Smooth muscle cell (in vitro differentiated cells): ENCODE results near the gene TPH2. TPM values are rescaled to one million over a fixed set of nuclear protein-coding genes. Genes with fewer than 3 reads are reported as not detected.

Experiments
- DNase-seq: peaks from one replicate; lab custom pipeline; 2025; ENCODE audit not compliant: unreplicated experiment; lab: John Stamatoyannopoulos, UW
- H2AFZ ChIP-seq: fragments of 200-600 bp; sonication (generic); 2 replicates; pipeline ENCODE4 v1.6.0; 2016; ENCODE audit warnings: antibody characterized with exemption, low read depth, mild to moderate bottlenecking
- H3F3A ChIP-seq: fragments of 200-600 bp; sonication (generic); 2 replicates; pipeline ENCODE4 v1.6.0; 2017; ENCODE audit warnings: antibody characterized with exemption, low read depth
- H3K27ac ChIP-seq: fragments of 200-600 bp; sonication (generic); 2 replicates; pipeline ENCODE4 v1.5.1; 2016; ENCODE audit warnings: low read depth, mild to moderate bottlenecking
- H3K27me3 ChIP-seq: fragments of 200-600 bp; sonication (generic); 2 replicates; pipeline ENCODE4 v1.6.1; 2016; ENCODE audit warnings: low read depth, mild to moderate bottlenecking
- H3K36me3 ChIP-seq: fragments of 200-600 bp; sonication (generic); 2 replicates; pipeline ENCODE4 v1.5.1; 2016; ENCODE audit warnings: low read depth
- H3K4me1 ChIP-seq: fragments of 200-600 bp; sonication (generic); 2 replicates; pipeline ENCODE4 v1.5.1; 2016; ENCODE audit warnings: low read depth
- H3K4me2 ChIP-seq: fragments of 200-600 bp; sonication (generic); 2 replicates; pipeline ENCODE4 v1.6.0; 2016; ENCODE audit warnings: mild to moderate bottlenecking
- H3K4me3 ChIP-seq: fragments of 200-600 bp; sonication (generic); 2 replicates; pipeline ENCODE4 v1.5.1; 2016; ENCODE audit warnings: mild to moderate bottlenecking
- H3K79me2 ChIP-seq: fragments of 200-600 bp; sonication (generic); 2 replicates; pipeline ENCODE4 v1.6.0; 2016; ENCODE audit warnings: low read depth, mild to moderate bottlenecking
- H3K9ac ChIP-seq: fragments of 200-600 bp; sonication (generic); 2 replicates; pipeline ENCODE4 v1.6.0; 2016; ENCODE audit warnings: low read depth
- H3K9me3 ChIP-seq: fragments of 200-600 bp; sonication (generic); replicated peaks from 2 replicates; pipeline ENCODE4 v1.5.1; 2016; ENCODE audit warnings: low read depth
- H4K20me1 ChIP-seq: fragments of 200-600 bp; sonication (generic); 2 replicates; pipeline ENCODE4 v1.6.0; 2016; ENCODE audit warnings: low read depth
- CTCF ChIP-seq: fragments of 200-600 bp; sonication (generic); IDR thresholded peaks from 2 replicates; pipeline ENCODE4 v1.5.1; 2017; ENCODE audit warnings: borderline replicate concordance, mild to moderate bottlenecking, antibody characterized with exemption; ENCODE audit not compliant: insufficient read depth, poor library complexity, severe bottlenecking
- WGBS: methylation state at CpG from one replicate; pipeline ENCODE4 v1.1.7; 2016; ENCODE audit warnings: low lambda C conversion rate; 5-methylcytosine and 5-hydroxymethylcytosine counted together
- polyA plus RNA-seq: library from polyadenylated mRNA; unstranded; fragments of >200 nt; fragmentation: Nextera tagmentation; extraction: Ambion mirVana; gene quantifications from 2 replicates; pipeline ENCODE4 v1.2.1, GENCODE V29; 2016
- total RNA-seq: library from RNA; depleted of rRNA; stranded (reverse); fragments of >200 nt; gene quantifications from 2 replicates; pipeline ENCODE4 v1.2.3, GENCODE V29; 2014

The TPH2 gene
- total and polyA plus RNA-seq, 2 experiments from 2014 or later = not detected

GRCh38 chr12:72074956-72075355, 136.3 kb downstream of the TPH2 start:
- no peaks in the 10 kb centered on the region for H3K27me3 ChIP-seq
- no peaks in the 10 kb centered on the region for H3F3A ChIP-seq
- H3K4me3 ChIP-seq = no peak overlapping the region
- no peaks in the 10 kb centered on the region for H3K4me1 ChIP-seq
- no peaks in the 10 kb centered on the region for H3K79me2 ChIP-seq
- H3K9me3 ChIP-seq = no peaks in the 10 kb centered on the region
- no peak for TF ChIP-seq CTCF
- no peak for DNase-seq
- H3K36me3 ChIP-seq = no peaks in the 10 kb centered on the region
- WGBS = 47% methylated on average over 3 of the region's 3 CpGs
- no peak overlapping the region for H3K27ac ChIP-seq
- no peak overlapping the region for H3K4me2 ChIP-seq
- peak overlapping the region; percentile 56 for H2AFZ ChIP-seq
- H4K20me1 ChIP-seq = no peaks in the 10 kb centered on the region
- H3K9ac ChIP-seq = no peak overlapping the region

GRCh38 chr12:72075401-72075800, 136.8 kb downstream of the TPH2 start:
- Histone ChIP-seq H3F3A (no peaks in the 10 kb centered on the region), H3K9me3 (no peaks in the 10 kb centered on the region), H2AFZ (peak overlapping the region; percentile 56), H3K4me1 (no peaks in the 10 kb centered on the region), H3K4me3 (no peak overlapping the region), H3K27ac (no peak overlapping the region), H3K9ac (no peak overlapping the region), H3K79me2 (no peaks in the 10 kb centered on the region), H4K20me1 (no peaks in the 10 kb centered on the region), H3K4me2 (no peak overlapping the region), H3K27me3 (no peaks in the 10 kb centered on the region), H3K36me3 (no peaks in the 10 kb centered on the region)
- TF ChIP-seq CTCF = no peak
- no peak for DNase-seq
- WGBS = 43% methylated on average over 3 of the region's 3 CpGs

- no peaks in the 10 kb centered on the region for H3K4me1 ChIP-seq
- H3K27ac ChIP-seq = no peak overlapping the region
- no peak overlapping the region for H3K4me2 ChIP-seq
- no peaks in the 10 kb centered on the region for H3K79me2 ChIP-seq
- DNase-seq = no peak
- H3K36me3 ChIP-seq = no peaks in the 10 kb centered on the region
- no peak overlapping the region for H2AFZ ChIP-seq
- no peak overlapping the region for H3K4me3 ChIP-seq
- no peaks in the 10 kb centered on the region for H3F3A ChIP-seq
- no peaks in the 10 kb centered on the region for H3K9me3 ChIP-seq
- H3K9ac ChIP-seq = no peak overlapping the region
- no peaks in the 10 kb centered on the region for H4K20me1 ChIP-seq
- 92% methylated on average over 9 of the region's 9 CpGs for WGBS
- TF ChIP-seq CTCF = no peak
- H3K27me3 ChIP-seq = no peaks in the 10 kb centered on the region
These were observed 137.4 kb downstream of the TPH2 start for GRCh38 chr12:72075891-72076557.

- Histone ChIP-seq H3F3A (no peaks in the 10 kb centered on the region), H3K9me3 (no peaks in the 10 kb centered on the region), H3K27me3 (no peaks in the 10 kb centered on the region), H2AFZ (no peak overlapping the region), H3K36me3 (no peaks in the 10 kb centered on the region), H3K27ac (no peak overlapping the region), H3K4me1 (no peaks in the 10 kb centered on the region), H3K4me2 (no peak overlapping the region), H3K4me3 (no peak overlapping the region), H3K79me2 (no peaks in the 10 kb centered on the region), H4K20me1 (no peaks in the 10 kb centered on the region), H3K9ac (no peak overlapping the region)
- TF ChIP-seq CTCF = no peak
- 73% methylated on average over 3 of the region's 3 CpGs for WGBS
- DNase-seq = no peak
These were observed 137.9 kb downstream of the TPH2 start for GRCh38 chr12:72076558-72076915.
